ENCODE results near the gene RPS19BP1.
"Not testable (repeated sequence)": the region's sequence is repeated elsewhere in the genome, so short reads cannot be mapped to it uniquely, and the experiment has no call there.

The RPS19BP1 gene

DNA sequence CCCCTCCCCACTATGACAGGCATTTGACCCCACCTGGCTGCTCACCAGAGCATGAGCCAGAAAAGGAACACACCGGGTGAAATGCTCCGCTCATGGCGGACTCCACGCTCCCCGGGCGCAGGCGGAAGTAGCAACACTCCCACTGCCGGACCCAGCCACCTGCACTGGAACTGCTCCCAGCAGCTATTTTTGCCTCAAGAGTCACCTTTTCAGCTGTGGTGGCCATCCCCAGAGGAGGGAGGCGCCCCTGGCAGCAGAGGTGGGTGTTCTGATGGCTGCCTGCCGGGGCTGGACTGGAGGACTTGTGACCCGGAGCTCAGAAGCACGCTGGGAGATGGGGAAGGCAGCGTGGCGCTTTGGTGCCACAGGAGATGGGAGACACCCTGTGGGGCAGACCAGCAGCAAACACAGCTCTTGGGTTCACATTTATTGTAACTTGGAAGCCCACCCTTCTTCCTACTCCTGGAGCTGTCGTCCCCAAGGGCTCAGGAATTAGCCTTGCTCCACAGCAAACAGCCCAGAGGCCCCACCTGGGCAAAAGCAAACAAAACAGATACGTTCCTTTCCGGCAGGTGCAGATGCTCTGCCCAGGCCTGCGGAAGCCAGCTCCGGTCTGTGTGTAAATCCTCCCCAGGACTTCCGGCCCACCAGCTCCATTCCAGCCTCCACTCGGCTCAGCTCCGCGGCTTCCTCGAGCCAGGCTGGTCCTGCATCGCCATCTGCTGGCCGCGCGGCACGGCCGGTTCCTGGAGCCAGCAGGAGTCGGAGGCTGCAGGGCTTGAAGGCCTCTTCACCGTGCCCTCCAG, 3.7 kb downstream of the RPS19BP1 start:
- DNase-seq (ENCODE audit: low read depth), result peak; percentile 84

DNA sequence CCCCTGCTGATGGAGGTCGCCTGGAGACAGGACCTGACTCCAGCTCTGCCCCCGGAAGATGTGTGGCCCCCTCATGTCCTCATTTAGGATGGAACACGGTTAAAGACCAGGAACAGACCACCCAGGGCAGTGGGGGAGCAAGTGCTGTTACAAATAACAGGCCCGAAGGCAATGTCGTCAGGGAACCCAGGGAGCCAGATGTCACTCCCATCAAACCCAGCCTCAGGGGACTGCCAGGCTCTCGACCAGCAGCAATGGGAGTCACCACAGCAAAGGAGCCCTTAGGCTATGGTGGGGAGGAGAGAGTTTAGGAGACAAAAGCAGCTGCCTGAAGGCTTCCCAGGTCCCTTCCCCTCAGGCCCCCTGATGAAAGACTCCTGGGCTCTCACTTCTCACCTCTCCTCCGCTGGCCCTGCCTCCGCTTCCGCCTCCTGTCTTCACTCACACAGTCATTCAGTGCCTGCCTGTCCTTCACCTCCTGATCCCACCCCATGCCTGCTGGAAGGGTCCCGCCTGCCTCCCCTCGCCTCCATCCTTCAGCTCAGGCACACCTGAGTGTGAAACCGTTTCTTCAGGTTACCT, 4.4 kb downstream of the RPS19BP1 start:
- peak; percentile 36 for DNase-seq (ENCODE audit: low read depth)

DNA sequence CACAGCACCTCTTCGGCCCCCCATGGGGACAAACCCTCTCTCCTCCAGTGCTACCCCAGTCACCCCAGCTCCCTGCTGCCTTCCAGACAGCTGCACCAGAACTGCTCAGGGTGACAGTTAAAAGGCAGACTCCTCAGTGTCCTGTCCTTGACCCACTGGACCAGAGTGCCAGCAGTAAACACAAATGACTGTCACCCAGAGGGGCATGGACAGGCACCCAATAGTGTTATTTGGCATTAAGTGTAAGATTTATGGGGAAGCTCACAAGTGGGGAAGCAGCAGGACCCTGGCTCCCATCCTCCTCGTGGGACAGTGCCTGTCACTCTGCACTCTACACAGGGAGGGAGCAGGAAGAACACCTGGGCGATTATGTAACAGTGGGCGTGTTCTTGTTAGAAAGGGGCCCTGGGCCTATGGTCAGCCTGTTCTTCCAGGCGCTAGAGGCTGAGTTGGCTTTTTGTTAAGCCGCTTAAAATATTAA, 5.0 kb downstream of the RPS19BP1 start:
- DNase-seq (ENCODE audit: low read depth), result peak; percentile 15

DNA sequence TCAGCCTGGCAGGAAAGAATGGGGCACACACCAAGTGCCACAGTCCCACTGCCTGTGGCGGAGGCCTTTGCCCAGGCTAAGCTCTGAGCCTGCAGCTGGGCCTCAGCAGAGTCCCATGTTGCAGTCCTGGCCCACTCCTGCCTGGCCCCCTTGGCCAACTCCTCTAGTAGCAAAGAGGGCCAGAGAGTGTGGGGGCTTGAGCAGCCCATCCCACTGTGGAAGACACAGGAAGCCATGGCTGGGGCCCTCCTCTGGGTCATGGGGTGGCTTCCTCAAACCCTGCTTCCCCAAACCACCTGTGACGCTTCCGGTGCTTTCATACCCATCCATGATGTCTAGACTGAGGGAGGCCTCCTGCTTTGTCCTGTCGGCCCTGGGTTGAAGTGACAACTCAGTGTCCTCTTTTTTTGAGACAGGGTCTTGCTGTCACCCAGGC, 5.8 kb downstream of the RPS19BP1 start:
- DNase-seq (ENCODE audit: low read depth), result peak; percentile 11

DNA sequence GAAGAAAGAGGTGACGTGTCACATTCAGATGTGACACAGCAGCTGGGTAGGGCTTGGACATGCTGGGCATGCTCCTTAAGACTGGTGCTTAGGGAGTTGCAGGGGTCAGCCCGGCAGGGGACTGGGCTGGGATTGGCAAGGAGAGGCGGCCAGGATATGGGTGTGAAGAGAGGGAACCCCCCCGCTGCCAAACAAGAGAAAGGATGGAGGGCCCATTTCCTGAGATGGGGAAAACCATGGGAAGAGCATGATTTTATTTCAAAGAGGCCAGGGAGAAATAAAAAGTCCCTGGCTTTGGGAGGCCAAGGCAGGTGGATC, 6.9 kb downstream of the RPS19BP1 start:
- DNase-seq (ENCODE audit: low read depth), result no peak

DNA sequence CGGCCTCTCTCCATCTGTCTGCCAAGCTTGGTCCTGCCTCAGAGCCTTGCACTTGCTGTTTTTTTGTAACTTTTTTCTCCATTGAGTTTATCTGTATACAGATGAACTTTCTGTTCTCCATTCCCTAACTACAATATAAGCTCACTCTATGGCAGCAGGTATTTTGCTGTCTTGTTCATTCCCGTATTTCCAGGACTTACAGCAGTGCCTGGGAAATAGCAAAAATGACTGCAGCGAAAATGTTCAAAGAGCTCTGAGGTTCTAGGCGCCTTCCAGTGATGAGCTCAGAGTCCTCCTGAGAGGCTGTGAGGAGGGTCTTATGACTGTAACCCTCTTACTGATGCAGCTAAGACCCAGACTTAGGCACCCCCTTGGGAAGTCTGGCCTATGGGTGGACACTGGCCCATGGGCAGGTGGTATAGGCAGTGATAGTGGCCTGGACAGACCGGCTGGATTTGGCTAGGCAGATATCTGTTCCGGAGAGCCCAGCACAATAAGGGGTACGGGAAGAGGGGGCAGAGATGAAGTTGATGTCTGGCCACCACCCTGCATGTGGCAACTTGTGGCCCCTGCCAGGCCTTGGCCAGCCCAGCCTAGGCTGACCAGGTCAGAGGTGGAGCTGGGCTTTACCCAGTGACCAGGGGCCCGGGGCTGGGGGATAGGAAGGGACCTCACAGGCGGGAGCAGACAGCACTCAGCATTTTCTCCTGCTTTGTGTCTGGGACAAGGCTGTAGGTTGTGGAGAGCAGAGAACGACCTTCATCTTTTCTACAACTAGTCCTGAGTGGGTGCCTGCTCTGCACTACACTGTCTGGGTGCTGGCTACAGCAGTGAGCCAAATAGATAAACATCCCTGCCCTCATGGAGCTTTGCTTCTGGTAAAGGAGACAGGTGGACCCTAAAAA, 7.5 kb downstream of the RPS19BP1 start:
- peak; percentile 18 for DNase-seq (ENCODE audit: low read depth)

DNA sequence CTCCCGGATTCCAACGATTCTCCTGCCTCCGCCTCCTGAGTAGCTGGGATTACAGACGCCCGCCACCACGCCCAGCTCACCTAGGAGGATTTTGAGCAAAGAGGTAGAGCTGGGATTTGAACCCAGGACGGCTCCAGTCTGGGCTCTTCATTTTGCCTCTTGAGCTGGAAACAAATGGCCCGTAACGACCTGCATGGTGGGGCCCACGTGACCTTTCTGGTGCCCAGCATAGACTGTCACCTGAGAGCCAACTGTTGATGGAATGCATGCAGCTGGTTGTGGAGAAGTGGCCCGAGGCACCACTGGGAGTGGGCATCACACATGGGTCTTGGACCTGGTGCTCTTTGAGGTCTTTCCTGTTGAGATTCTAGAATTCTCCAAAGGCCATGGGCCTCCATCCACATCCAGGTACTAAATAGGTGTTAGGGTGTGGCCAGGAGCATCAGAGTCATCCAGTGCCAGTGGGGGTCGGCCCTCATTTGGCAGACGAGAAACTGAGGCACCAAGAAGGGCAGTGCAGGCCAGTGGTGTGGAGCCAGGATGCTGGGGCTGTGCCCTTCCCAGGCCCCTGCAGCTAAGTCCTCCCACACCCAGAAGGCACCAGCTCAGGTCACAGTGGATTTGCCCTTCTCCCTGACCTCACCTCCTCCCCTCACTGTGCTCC, 8.3 kb downstream of the RPS19BP1 start:
- DNase-seq (ENCODE audit: low read depth), result peak; percentile 33

DNA sequence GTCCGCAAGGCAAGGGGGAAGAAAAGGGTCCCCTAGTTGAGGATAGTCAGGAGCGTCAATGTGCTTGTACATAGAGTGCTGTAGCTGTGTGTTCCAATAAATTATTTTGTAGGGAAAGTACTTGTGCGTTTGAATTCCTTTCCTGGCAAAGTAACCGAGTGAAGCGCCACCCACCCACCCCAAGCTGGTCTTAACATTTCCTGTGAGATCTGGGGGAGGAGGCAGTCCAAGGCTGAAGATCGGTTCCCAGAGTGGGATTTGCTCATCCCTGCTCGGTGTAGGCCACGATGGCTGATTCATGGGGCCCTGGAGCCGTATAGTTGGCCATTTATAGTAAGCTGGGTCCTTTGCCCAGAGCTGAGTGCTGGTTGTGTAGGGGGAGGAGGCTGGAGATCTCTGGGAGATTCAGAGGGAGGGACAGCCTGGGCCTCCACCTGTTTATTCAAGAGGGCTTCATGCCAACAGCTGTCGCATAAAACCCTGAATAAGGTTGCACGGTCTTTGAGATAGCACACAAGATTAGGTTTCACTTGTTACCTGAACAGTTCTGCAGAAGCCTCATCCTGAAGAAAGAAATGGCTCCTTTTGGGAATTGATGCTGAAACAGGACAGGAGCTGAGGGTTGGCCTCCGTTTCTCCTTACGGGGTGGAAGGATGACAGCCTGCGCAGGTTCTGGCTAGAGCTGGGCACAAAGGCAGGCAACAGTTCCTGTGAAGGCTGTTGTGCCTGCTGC, 9.8 kb downstream of the RPS19BP1 start:
- DNase-seq (ENCODE audit: low read depth), result peak; percentile 78

DNA sequence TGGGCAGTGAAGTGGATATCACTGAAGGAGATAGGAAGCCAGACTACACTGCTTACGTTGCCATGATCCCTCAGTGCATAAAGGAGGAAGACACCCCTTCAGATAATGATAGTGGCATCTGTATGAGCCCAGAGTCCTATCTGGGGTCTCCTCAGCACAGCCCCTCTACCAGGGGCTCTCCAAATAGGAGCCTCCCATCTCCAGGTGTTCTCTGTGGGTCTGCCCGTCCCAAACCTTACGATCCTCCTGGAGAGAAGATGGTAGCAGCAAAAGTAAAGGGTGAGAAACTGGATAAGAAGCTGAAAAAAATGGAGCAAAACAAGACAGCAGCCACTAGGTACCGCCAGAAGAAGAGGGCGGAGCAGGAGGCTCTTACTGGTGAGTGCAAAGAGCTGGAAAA, 10.5 kb downstream of the RPS19BP1 start:
- not testable (repeated sequence) for DNase-seq (ENCODE audit: low read depth)

DNA sequence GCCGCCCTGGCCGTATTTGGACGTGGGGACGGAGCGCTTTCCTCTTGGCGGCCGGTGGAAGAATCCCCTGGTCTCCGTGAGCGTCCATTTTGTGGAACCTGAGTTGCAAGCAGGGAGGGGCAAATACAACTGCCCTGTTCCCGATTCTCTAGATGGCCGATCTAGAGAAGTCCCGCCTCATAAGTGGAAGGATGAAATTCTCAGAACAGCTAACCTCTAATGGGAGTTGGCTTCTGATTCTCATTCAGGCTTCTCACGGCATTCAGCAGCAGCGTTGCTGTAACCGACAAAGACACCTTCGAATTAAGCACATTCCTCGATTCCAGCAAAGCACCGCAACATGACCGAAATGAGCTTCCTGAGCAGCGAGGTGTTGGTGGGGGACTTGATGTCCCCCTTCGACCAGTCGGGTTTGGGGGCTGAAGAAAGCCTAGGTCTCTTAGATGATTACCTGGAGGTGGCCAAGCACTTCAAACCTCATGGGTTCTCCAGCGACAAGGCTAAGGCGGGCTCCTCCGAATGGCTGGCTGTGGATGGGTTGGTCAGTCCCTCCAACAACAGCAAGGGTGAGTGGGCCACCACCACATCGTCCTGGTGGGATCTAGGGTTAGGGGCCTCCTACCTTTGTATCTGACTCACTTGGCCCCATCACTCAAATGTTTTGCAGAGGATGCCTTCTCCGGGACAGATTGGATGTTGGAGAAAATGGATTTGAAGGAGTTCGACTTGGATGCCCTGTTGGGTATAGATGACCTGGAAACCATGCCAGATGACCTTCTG, 11.3 kb downstream of the RPS19BP1 start:
- DNase-seq (ENCODE audit: low read depth), result peak; percentile 85

DNA sequence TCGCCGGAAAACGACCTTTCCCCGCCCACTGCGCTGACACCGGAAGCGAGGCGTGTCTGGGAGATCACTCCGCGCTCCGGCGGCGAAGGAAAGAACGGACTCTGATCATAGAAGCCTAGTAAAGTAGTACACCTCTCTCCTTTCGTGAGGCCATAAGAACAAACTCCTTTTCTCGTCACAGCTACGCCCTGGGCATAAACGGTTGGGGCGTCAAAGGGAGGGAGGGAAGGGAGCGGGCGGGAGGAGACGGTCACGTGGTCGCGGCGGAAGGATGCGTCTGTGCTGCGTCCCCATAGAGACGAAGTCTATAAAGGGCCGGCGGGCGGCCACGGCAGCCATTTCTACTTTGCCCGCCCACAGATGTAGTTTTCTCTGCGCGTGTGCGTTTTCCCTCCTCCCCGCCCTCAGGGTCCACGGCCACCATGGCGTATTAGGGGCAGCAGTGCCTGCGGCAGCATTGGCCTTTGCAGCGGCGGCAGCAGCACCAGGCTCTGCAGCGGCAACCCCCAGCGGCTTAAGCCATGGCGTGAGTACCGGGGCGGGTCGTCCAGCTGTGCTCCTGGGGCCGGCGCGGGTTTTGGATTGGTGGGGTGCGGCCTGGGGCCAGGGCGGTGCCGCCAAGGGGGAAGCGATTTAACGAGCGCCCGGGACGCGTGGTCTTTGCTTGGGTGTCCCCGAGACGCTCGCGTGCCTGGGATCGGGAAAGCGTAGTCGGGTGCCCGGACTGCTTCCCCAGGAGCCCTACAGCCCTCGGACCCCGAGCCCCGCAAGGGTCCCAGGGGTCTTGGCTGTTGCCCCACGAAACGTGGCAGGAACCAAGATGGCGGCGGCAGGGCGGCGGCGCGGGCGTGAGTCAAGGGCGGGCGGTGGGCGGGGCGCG, 12.1 kb downstream of the RPS19BP1 start, which contains the start of gene ATF4:
ATF4 (plus strand) TSS at position 337 of the 880 bp plus-strand sequence. CDS start 884 bp downstream, outside the sequence.
- no peak for DNase-seq (ENCODE audit: low read depth)

DNA sequence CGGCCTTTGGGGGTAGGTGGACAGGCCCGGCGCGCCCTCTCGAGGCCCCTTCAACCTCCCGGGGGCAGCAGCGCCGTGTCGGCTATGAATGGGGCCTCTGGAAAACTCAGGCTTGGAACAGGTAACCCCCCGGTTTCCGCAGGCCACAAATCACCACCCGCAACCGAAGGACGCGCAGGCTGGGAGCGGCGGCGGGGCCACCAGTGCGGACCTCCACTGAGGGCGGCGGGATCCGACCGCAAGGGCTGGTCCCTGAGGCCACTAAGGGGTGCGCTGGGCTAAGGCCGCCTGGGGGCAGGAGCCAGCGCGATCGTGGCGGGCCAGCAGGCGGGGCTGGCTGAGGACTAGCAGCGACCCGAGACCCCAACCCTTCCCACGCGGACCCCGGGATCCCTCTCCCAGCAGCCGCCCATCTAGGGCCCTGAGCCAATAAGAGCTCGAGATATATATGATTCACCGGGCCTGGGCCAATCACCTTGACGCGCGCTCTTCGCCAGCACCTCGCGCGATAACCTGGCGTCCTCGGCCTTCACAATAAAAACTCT, 12.8 kb downstream of the RPS19BP1 start:
- DNase-seq (ENCODE audit: low read depth), result peak; percentile 99

DNA sequence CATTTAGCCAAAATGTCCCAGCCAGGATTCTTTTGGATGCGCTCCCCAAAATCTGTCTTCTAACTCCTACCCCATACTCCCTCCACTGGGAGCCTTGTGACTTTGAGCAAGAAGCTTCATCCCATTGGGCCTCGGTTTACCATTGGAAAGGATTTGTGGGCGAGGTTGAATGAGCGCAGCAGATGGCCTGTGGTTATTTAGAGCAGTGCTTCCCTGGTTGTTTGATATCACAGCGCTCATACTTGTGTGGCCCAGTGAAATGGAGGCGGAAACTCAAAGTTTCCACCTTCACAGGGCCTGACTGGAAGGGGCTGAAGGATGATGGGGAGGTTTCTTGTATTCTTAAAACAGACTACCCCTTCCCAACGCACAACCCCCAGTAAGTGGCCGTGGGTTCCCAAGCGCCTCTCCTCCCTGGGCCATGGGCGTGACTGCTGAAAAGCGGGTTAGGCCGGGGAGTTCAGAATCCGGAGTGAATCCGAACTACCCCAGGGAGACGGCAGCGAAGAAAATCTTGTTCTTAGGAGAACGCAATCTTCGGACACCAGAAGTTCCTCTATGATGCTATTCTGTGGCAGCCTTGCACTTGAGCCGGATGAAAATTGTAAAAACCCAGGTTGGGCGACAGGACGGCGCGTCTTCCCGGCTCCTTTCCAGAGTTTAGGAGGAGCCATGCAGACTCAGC, 13.4 kb downstream of the RPS19BP1 start:
- DNase-seq (ENCODE audit: low read depth), result no peak

DNA sequence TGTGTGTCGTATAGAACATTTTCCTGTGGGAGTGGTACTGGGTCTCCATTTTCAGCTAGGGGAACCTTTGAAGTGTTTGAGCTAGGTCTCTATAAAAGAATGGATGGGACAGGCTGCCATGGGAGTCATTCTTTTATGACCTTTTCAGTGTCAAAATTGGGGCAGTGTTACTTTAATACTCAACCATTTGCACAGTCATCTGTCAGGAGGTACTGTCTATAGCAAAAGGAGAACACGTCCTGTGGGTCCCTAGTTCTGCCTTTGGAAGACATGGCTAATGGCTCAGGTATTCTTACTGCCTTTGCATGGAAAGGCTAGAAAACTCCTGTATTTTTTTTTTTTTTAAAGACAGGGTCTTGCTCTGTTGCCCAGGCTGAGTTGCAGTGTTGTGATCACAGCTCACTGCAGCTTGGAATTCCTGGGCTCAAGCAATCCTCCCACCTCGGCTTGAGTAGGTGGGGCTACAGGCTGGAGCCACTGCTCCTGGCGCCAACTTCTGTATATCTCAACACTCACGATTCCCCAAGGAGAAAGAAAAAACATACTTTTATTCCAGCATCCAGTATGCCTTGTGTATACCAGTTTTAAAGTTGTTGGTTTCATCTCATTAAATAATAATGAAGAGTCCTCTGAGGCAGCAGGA, 14.3 kb downstream of the RPS19BP1 start:
- DNase-seq (ENCODE audit: low read depth), result peak; percentile 25

DNA sequence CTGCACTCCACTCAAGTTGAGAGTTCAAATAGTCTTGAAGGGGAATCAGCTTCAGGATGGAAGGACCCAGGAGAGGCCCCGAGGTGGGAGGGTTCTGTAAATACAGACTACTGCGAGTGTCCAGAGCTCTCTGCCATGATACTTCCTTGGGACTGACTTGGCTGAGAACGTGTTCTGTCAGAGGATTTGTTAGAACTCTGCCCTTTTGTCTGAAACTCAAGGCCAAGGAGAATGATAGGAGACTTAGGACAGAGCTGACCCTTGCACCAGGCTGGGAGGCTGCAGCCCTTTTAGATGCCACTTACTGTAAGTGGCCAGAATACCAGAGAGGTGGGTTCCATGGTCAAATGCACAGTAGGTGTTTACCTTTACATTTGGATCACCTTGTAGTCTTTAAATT, 15.1 kb downstream of the RPS19BP1 start:
- no peak for DNase-seq (ENCODE audit: low read depth)

DNA sequence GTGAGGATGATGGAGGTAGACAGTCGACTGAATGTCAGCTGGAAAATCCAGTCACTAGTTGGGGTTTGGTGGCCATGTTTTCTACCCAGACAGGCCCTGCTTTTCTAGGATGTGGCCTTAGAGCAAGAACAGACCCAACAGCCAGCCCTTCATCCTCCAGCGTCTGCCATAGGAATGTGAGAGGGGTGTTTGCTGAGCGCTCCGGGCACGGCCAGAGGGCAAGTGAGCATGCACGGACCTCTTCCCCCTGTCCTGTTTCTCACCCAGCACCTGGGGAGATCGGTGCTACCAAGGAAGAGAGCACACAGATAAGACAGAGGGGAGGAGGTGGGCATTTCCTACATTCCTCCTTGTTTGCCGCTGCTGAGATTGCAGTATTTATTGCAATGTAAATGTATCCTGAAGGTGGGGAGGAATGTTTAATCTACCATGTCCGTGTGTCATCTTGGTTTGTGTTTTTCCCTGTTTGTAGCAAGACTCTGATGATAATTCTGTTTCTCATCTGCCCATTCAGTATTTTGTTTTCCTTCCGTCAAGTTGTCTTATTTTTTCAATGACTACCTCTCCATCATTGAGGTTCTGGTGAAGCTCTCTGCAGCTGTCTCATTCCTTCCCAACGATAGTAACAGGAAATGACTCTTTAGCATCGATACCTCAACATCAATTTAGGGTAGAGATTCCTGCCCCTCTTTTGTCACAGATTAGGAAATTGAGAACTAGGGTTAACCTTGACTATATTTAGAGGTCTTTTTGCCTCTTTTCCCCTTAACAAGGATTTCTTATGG, 17.1 kb downstream of the RPS19BP1 start:
- DNase-seq (ENCODE audit: low read depth), result no peak

DNA sequence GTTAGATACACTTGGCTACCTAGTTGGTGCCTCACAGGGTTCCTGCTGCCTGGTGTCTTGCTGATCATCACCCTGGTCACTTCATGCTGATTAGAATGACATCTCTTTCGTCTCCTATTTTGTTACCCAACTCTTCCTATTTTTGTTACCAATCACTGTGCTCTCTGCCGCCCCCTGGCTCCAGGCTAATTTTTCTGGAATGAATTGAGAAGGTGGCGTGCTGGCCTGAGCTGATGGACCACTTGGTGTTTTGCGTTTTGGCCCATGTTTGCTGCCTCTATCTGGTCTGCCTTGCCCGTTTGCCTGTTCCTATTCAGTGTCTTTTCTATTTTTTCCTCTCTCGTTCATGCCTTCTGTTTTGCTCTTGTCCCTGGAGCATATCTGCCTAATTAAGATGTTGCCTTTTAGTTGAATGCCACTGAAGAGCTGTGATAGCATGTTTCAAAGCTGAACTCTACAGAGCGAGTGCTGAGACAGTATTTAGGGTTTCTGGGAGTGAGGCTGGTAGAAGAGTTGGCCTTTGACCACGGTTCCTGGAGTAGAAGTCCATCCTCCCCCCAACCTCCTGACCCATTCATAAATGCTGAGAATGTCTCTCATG, 18.1 kb downstream of the RPS19BP1 start:
- DNase-seq (ENCODE audit: low read depth), result peak; percentile 55
